HG03442 (cell line): Measurements from ENCODE around the gene CDKN1B.
A peak's percentile ranks its signal among the peaks of the same experiment; 100 is the strongest.
"Not testable (repeated sequence)": the region's sequence is repeated elsewhere in the genome, so short reads cannot be mapped to it uniquely, and the experiment has no call there.

ENCODE experiments used
- ATAC-seq: cut with Tn5 transposase; IDR thresholded peaks from one replicate; pipeline ENCODE4 v1.9.1; 2021; ENCODE audit warnings: mild to moderate bottlenecking, moderate library complexity; ENCODE audit not compliant: unreplicated experiment

CDKN1B gene

GRCh38 chr12:12723681-12724420, 6.7 kb downstream of the CDKN1B start:
- ATAC-seq: no peak

DNA sequence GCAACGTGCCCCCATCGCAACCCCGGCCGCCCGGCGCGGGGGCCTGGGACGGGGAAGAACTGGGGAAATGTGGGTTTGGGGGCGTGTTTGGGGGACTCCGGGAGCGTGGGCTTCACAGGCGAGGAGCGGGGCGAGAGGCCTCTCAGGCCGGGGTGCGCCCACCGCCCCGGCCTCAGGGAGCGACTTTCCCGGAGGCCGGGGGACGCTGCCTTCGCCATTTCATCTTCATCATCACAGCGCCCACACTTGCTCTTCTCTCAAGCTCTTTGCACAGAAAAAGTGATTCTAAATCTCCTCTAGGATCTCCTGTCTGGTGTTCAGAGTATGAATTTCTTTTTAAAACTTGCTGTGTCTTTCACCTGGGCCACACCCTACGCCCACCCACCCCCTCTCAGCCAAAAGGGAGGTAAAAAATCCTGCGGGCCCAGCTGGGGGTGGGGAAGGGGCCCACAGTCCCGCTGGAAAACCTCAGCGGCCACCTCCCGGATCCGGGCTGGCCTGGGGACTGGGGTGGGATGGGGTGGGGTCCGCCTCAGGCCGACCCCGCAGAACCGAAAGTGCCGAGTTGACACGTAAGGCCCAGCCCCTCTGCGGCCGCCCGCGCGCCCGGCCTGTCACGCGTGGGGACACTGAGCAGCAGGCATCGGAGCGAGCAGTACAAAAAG, 7.4 kb downstream of the CDKN1B start:
- no peak for ATAC-seq

- peak; percentile 57 for ATAC-seq
These were observed 8.2 kb downstream of the CDKN1B start for GRCh38 chr12:12725086-12725955.

GRCh38 chr12:12725956-12726554, 8.9 kb downstream of the CDKN1B start:
- no peak for ATAC-seq

DNA sequence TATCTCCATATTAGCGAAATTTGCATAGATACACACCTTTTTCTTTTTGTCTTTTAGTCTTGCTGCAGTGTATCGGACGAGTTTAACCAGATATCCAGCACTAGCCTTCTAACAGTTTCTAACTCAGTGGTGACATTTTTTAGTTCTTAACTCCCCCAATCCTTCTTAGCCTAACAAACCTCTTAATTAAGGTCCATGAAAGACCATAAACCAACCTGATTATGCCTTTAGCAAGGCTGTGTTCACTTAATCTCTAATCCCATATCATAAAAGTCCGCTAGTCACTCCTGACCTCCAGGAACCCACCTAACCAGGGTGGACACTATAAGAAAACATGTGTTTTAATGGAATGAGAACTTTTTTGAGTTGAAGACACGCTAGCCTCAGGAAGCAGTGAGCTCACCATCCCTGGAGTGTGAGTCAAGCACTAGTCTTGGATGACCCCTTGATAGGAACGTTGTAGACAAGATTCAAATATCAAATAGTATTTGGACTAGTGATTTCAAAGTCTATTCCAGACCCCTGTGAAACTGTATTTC, 9.5 kb downstream of the CDKN1B start:
- ATAC-seq: no peak

DNA sequence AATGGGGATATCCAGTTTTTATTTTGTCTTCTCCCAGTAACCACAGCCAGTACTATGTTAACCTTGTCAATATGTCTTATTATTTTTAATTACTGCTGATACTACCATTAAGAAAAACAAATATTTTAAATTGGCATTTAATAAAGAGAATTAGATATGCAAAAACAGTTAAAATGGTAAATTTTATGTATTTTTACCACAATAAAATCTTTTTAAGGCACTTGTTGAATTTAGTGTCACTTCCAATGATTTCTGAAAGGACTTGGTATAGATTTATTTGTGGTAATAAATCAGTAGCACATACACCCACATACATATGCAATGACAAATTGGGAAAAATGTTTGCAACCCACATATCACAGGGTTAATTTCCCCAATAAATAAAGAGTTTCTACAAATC, 14.0 kb downstream of the CDKN1B start:
- no peak for ATAC-seq

- no peak for ATAC-seq
These were observed 14.6 kb downstream of the CDKN1B start for GRCh38 chr12:12731785-12732184.

DNA sequence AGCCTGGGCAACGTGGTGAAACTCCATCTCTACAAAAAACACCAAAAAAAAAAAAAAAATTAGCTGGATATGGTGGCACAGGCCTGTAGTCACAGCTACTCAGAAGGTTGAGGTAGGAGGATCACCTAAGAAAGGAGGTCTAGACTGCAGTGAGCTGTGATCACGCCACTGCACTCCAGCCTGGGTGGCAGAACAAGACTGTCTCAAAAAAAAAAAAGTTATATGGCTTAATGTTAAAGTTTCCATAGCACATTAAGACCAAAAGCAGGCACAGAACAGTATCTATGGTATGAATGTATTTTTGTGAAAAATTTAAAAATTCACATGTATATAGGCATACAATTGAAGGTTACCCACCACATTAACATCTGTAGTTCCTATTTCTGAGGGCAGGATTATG, 15.9 kb downstream of the CDKN1B start:
- ATAC-seq: no peak

- ATAC-seq: no peak
These were observed 16.9 kb downstream of the CDKN1B start for GRCh38 chr12:12734054-12734453.

- ATAC-seq: no peak
These were observed 17.4 kb downstream of the CDKN1B start for GRCh38 chr12:12734561-12735071.

GRCh38 chr12:12735301-12735700, 18.1 kb downstream of the CDKN1B start:
- no peak for ATAC-seq

GRCh38 chr12:12736759-12737676, 19.9 kb downstream of the CDKN1B start:
- peak; percentile 82 for ATAC-seq

- ATAC-seq: not testable (repeated sequence)
These were observed 21.0 kb downstream of the CDKN1B start for GRCh38 chr12:12738152-12738551.

DNA sequence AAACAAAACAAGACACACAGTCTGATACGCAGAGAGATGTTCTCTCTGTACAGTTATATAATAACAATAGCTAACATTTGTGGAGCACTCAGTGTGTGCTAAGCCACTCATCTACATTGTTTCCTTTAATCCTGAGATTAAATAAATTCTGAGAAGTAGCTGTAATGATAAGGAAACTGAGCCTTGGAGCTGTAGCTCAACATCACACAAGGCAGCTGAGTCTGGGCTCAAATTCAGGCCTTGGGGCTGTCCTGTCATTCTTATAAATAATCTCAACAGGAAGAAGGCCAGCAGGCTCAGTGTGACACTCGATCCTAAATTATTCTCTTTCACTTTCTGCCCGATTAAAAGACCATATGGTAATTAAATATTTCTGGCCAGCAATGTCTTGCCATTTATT, 24.5 kb downstream of the CDKN1B start:
- no peak for ATAC-seq

DNA sequence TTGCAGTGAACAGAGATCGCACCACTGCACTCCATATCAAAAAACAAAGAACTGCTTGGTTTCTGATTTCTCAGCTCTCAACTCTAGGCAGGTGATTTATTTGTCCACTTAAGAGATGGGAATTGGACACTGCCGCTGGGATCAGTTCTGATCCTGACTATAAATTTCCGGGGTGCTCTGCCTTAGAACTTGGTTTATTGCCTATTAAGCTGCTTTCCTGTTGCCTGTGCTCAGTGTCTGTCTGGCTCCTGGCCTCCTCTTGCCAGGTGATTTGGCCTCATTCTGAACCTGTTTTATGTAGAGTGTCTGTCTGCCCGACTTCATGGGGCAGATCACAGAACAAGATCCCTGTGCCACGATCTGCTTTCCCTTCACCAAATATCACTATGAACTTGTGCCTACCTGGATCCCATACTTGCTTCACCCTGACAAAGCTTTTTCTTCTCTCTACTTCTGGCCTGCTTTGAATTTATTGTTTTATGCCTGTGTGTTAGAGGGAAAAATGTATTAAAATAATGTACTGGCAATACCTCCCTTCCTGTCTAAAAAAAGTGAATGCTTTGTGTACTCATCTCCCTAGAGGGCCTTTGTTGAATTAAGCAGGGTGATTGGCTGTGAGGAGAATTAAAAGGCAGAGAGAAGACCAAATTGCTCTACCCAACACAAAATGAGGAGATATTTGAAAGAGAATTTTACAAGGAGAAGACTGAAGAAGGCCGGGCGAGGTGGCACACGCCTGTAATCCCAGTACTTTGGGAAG, 27.6 kb downstream of the CDKN1B start:
- ATAC-seq: no peak

DNA sequence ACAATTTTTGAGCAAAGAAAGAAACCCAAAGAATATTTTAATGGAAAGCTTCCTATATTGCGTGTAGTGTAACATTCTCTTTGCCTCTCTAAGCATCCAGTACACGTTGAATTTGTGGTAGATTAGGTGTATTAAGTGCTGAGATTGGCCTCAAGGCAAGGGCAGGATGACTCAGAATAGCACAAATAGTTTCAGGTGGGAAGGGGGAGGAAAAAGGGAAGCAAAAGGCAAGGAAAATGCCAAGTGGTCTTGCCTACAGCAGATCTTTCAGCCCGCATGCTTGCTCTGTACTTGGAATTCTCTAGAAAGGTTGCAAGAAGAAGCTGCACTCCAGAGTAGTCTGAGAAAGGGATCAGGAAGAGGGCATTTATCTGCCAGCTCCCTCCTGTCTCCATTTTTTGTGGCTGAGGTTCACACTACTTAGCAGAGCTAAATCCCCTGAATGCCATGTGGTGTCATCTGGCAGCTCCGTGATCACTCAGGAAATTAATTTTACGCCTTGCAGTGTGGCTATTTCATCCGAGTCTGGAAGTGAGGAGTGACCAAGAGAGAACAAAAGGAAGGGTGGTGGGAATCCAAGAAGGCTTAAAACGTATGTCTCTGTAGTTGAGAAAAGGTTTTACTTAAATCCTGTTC, 28.5 kb downstream of the CDKN1B start:
- ATAC-seq: no peak

GRCh38 chr12:12747278-12747677, 30.1 kb downstream of the CDKN1B start:
- ATAC-seq: no peak

DNA sequence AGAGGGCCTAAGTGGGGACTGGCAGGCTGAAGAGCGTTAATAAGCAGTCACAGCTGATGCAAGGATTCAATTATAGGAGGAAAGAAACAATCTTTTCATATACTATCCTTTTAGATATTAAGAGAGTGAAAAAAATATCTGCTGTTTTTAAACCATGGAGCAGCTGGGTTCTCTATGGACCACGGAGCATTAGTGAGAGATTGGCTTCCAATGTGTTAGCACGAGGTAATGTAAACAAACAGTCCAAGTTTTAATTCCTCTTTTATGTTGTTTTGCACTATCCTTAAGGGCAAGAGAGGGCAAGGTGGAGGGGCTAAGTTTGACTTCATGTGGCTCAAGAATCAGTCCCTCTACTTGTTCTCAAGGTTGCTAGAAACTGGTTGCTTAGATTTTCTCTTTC, 30.9 kb downstream of the CDKN1B start:
- ATAC-seq: no peak
